Retinal pigment epithelial cell (primary cell): ENCODE data around the gene GFI1B.

Experiments
- DNase-seq: peaks from one replicate; pipeline ENCODE4 v3.0.0-alpha.2; 2010; ENCODE audit warnings: low read depth
- H3K4me3 ChIP-seq: 2 replicates; pipeline ENCODE4 v1.5.1; 2011; ENCODE audit warnings: mild to moderate bottlenecking, low read length, control low read depth, moderate library complexity
- CTCF ChIP-seq: conservative IDR thresholded peaks from 2 replicates; pipeline ENCODE4 v1.5.1; 2011; ENCODE audit warnings: low read depth, low read length, control low read depth, inconsistent platforms

The GFI1B gene

GRCh38 chr9:133004999-133005760, 26.7 kb downstream of the GFI1B start:
- no peak overlapping the region for H3K4me3 ChIP-seq
- no peak for TF ChIP-seq CTCF
- no peak for DNase-seq

GRCh38 chr9:133005957-133006356, 27.5 kb downstream of the GFI1B start:
- no peak for TF ChIP-seq CTCF
- no peak for DNase-seq
- no peak overlapping the region for H3K4me3 ChIP-seq

- DNase-seq = no peak
- no peak overlapping the region for H3K4me3 ChIP-seq
- no peak for TF ChIP-seq CTCF
Measured at GRCh38 chr9:133006731-133007352, 28.3 kb downstream of the GFI1B start.

GRCh38 chr9:133008406-133008805, 29.9 kb downstream of the GFI1B start:
- DNase-seq = no peak
- no peak for TF ChIP-seq CTCF
- H3K4me3 ChIP-seq = no peak overlapping the region

- no peak for TF ChIP-seq CTCF
- no peak overlapping the region for H3K4me3 ChIP-seq
Measured at GRCh38 chr9:133008824-133009223, 30.3 kb downstream of the GFI1B start.

GRCh38 chr9:133009906-133010582, 31.6 kb downstream of the GFI1B start:
- no peak for TF ChIP-seq CTCF
- no peak overlapping the region for H3K4me3 ChIP-seq
- no peak for DNase-seq

More at GRCh38 chr9:133008824-133009223, 30.3 kb downstream of the GFI1B start:
- no peak for DNase-seq
